ENCODE results near the gene AUTS2.

The AUTS2 gene

DNA sequence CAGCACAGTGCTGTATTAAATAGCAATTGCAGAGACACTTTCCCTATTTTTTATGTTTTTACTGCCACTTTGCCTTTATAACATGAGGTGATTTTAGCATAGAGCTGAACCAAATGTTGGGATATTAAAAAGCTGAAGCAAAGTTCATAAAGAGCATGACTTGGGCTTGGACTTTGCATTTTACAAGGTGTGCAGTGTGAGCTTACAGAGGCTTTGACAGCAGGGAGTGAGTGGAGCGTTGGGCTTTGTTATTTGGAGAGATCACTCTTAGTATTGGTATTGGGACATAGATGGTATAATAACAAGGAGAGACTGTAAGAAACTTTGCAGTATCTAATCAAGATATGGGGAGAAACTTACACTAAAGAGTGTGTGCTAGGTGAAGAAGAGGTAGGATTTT, 449.1 kb downstream of the AUTS2 start:
- no peak for DNase-seq

DNA sequence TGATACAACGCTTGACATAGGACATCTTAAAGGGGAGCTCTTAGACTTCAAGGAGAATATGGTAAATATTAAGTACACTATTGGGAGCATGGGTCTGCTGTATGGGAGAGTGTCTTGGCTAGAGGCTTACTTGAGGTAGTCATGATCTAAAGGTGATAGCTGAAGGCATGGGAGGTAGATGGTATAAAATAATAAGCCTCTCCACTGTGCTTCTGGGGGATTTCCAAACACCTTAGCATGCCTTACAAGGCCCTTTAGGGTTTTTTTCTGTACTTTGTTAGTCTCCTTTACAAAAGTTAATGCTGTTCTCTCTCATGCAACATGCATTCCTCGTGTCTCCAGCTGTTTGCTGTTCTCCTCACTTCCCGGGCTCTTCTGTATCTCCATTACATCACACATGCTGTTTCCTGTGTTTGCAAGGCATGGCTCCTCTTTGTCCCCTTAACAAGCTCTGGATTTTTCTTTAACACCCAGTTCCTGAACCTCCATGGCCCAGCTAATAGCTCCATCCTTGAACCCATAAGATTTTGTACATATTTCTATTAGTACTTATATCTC, 449.7 kb downstream of the AUTS2 start:
- DNase-seq, result no peak

DNA sequence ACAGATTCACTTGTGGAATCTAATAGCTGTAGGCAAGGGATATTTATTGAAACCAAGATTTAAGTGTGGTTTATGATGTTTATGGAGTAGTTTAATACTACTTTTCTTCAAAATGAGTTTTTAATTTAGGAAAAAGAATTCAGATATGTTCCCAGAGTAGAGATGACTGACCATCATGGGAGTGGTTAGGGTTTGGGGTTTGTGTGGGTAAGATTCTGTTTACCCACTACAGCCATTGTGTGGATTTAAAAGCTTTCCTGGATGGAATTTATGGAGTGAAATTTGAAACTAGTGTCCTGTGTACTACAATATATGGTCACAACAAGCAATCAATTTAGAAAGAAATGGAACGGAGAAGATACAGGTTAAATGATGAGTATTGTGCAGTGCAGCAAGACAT, 453.5 kb downstream of the AUTS2 start:
- no peak for DNase-seq

DNA sequence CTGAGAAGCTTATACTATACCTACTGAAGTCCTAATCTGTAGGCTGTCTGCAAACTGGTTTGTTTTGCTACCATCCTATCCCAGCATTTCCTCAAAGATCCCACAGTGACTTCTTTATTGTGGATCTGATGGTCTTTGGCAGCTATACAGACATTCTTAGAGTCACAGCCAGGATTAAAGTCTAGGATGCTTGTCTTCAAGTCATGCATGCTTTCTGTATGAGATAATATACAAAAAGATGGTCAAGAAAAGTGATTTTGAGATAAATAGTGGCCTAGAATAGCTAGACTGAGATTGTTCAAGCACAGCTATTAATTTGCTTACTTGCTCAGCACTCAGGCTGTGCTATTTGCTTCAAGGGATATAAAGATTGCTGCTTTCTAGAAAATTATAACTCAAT, 454.4 kb downstream of the AUTS2 start:
- no peak for DNase-seq

DNA sequence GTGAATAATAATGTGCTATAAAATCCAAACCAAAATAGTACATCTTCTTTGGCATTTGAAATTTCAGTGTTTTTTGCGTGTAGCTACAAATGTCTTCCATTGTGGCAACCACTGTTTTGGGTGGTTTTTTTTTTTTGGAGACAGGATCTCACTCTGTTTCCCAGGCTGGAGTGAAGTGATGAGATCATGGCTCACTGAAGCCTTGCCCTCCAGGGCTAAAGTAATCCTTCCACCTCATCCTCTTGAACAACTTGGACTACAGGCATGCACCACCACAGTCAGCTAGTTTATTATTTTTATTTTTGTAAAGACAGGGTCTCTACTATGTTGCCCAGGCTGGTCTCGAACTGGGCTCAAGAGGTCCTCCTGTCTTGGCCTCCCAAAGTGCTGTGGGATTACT, 455.1 kb downstream of the AUTS2 start:
- DNase-seq, result no peak

DNA sequence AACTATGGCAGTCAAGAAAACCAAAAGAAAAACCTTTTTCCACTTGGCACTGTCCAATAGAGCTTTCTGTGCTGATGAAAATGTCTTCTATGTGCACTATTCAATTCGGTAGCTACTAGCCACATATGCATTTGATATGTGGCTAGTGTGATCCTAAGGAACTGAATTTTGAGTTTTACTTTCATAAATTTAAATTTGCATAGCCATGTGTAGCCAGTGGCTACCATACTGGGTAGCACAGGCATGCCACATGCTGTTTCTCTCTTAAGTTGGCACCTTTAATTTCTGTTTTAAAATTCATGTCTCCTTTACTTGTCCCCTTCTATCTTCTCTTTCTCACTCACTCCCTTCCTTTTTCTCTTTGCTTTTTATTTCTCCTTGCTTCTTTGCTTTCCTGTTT, 455.7 kb downstream of the AUTS2 start:
- DNase-seq, result no peak

DNA sequence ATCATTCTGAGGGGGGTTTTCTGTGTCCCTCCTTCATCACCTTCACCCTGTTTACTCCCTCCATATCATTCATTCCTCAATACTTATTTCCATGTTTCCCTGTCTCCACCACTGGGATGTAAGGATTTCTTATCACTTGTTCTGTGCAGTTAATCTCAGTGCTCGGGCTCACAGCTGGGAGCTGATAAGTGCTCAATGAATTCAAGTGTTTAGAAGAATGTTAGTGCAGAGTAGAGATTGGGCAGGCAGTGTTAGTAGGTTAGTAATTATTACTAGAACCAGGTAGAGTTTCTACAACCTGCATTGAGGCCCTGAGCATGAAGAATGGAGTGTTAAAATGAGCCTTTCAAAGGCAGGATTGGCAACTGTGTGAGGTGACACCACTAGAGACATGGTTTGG, 458.1 kb downstream of the AUTS2 start:
- no peak for DNase-seq

DNA sequence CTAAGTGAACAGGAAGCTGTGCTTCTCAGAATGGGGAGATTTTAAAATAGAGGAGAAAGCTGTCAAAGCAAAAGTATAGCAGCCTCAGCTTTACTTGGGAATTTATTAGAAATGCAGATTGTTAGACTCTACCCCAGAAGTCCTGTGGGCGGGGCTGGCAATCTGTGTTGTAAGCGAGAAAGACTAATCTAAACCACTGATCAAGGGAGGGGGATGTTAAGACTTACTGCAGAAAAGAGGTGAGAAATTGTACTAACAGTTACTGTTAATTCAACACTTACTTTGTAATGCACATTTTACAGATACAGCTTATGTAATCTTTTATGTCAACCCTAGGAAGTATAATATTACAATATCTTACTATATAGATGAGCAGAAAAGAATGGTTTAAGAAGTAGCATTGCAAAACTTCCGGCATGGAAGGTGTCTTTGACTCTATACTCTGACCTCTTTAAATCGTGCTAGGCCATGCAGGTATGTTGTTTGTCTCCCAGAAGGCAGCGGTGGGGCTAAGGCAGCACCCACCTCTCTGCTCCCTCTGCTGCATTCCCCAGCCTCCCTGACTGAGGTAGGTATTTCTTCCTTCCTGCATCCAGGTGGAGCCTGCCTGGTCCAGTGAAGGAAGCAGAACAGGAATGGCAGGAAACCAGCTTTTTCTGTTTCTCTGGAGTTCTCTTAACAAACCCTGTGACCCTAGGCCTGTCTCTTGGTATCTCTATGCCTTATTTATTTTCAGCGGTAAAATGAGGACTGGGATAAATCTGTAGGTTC, 462.2 kb downstream of the AUTS2 start:
- peak; percentile 38 for DNase-seq

DNA sequence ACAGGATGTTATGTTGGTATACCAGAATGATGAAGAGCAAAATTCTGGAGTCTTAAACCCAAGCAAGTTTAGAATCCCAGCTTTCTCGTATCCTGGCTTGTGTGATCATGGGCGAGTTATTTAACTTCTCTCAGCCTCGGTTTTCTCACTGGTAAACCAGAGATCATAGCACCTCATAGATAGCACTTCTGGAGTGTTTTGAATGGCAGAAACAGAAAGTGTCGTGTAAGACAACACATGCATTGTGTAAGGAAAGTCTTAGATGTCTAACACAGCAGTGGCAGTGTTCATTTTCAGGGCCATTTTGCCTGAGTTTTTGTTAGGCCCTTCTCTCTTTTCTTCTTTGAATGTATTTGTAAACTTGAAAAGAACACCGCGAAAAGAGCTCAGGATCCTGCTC, 465.1 kb downstream of the AUTS2 start:
- DNase-seq, result no peak

DNA sequence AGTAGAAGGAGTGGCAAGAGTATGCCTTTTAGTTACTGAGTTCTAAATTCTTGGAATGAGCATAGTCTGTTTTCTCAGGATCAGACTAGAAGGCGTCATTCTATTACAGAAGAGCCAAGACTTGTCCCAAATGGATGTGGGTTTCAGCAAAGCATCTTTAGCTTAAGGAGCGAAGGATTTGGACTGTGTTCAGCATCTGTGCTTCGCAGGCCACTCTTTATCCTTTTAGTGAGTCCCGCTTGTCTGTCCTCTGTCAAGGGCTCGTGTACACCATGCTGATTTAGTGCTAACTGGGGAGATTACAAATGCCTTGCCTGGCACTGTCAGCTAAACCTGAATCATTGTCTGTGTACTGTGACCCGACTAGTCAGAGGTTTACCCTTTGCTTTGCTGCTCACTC, 465.7 kb downstream of the AUTS2 start:
- DNase-seq, result no peak

DNA sequence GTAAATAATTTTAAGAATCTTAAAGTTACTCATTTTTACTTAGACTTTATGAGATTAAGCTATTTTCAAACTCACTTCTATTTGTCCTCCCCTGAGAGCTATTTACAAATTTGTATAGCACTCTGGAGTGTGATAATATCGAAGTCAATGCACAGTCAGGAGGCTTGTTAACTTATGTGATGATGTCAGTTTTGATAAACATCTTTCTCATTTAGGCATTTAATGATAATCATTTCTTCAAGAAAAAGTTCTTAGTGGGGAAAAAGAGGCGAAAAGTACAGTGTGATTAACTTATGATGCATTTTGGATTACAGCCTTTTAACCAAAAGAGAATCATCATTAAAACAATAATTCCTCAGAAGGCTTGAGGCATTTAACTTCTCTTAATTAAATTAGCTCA, 468.6 kb downstream of the AUTS2 start:
- DNase-seq, result no peak

DNA sequence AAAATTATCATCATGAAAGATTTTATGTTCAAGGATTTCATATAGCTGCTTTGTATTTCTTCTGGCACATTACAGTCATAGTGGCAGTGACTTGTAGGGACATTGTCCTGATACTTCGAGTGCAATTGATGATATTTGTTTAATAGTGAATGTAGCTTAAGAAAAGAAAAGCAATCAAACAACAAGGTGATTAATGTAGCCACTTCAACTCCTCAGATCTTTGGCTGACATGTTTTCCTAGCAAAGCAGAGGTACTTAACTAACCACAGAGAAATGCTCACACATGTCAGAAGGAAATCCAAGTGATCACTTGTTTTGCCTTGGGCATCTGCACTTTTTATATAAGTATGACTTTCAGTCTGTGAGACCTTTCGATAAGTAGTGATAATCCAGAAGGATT, 470.3 kb downstream of the AUTS2 start:
- DNase-seq, result no peak

DNA sequence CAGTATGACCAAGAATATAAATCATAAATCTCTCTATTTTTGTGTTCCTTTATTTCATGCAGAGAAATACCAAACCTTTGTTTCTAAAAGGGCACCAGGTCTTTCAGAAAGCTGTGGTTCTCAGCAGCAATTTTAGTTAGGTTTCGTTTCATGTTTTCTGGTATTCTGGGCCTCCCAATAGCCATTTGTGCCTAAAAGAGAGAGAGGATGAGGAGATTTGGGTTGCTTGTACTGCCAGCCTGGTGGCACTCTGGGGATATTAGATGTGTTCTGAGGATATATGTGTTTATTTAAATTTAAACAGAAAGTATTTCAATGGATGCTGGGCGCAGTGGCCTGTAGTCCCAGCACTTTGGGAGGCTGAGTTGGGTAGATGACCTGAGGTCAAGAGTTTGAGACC, 471.7 kb downstream of the AUTS2 start:
- DNase-seq, result no peak

DNA sequence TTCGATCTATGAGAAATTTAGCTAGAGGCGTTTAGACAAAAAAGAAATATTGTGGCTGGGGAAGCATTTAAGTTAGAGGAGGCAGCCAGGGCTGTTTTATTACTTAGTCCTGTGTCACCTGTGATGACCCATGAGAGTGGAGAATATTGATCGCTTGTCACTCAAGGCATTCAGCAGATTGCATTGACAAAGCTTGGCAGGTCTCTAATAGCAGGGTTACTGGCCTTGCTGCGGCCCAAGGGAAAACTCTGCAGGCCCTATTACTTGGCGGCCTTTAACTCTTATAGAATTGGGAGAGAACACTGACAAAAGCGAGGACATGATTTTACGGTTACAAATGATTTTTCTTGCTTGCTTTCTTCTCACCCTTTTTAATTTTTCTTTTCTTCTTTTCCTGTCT, 473.5 kb downstream of the AUTS2 start:
- DNase-seq, result no peak

DNA sequence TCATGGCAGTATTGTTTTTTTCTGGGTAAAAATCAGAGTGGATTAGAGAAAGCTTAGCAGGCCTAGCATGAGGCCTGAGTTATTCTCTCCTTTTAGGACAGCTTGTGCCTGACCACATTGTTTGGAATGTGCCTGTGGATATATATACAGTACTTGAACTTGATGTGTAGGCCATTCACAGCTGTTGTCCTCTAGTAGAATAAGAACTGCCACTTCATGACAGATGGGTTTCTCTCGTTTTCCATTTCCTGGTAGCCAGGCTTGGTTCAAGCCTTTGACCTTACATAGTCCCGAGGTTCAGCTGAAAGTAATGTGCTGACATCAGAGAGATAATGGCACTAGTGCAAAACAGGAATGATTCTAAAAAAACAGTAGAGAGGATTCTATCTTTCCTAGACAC, 473.9 kb downstream of the AUTS2 start:
- DNase-seq, result no peak

DNA sequence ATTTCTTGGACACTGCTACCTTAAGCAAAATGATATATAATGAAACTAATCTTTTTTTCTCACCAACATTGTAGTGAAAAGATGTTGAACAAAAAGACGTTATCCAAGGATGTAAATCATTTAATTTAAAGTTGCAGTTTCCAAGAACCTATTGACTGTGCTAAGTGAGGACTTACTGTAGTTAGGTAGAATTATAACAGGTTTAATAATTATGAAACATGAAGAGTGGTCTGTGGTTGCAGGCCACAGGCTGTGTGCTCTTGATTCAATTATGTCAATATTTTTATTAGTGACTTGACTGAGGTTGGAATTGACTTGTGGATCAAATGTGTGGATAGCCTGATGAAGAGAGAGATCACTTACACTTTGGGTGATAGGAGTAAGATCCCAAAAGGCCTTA, 478.1 kb downstream of the AUTS2 start:
- DNase-seq, result no peak

DNA sequence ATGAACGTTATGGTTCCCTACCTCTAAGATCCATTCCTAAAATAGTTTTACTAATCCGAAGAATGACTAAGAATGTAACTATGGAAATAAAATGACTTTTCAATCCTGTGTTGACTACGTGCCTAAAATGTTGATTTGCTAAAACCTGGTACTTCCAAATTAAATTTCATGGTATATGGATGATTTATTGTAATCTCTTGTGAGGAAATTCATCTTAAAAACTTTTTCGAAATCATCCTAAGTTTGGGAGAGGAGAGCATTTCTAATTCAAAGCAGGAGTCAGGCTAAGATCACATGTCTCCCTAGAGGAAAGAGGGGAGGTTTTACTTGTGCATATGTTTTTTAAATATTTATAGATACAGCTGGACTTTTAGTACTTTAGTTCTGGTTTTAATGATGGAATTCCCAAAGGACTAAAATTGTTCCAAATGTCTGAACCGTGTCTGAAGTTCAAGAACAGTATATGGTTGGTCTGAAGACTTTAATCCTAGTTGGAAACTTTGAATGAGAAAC, 483.9 kb downstream of the AUTS2 start:
- DNase-seq, result no peak

DNA sequence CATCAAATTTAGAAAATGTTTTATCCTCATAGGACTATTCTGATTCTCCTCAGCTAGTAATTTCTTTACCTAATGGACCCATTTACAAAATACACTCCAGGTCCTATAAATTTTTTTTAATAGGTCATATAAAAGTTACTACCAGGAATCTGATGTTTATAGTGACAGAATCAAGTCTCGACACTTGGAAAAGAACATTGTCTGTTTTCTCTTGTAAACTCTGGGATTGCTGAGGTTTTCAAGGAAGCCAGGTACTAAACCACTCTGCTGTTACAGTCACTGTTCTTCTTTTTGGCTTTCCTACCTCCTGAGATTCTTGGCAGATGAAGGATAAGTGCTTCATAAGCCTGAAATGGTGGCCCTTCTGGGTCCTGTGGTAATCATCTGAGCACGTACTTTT, 493.1 kb downstream of the AUTS2 start:
- no peak for DNase-seq

DNA sequence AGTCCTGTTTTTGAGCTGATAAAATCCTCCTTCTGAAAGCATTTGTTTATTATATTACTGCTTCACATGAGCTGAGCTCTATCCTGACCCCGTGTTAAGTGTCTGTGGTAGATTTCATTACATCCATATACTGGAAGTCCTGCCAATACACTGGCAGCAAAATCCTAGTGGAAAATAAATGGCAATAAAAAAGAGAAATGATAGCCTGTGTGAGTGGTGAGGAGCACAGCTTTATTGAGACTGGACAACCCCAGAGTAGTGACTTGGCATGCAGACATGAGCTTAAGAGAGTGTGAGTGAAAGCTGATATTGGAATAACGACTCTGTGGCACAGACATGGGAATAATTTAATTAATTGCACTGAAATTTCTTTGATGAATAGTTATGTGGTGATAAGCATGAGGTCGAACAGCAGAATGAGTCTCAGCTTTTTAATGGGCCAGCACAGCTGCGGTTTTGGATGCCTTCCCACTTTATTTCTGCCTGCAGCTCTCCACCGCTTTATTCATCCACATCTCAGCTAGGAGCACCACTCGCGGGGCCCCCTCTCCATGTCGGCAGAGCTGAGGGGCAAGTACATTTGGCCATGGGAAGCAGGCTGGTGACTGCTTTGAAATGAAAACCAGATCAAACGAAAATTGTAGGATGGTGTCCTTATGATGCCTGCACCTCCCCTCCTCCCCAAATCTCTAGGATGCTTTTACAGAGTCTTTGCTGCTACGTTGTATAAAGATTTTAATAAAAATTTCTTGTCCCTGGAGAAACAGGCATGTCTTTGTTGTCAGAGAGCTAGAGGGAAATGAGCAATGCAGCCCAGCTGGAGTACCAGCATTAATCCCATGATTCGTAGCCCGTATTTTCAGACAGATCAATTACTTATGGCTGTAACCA, 494.3 kb downstream of the AUTS2 start:
- no peak for DNase-seq

DNA sequence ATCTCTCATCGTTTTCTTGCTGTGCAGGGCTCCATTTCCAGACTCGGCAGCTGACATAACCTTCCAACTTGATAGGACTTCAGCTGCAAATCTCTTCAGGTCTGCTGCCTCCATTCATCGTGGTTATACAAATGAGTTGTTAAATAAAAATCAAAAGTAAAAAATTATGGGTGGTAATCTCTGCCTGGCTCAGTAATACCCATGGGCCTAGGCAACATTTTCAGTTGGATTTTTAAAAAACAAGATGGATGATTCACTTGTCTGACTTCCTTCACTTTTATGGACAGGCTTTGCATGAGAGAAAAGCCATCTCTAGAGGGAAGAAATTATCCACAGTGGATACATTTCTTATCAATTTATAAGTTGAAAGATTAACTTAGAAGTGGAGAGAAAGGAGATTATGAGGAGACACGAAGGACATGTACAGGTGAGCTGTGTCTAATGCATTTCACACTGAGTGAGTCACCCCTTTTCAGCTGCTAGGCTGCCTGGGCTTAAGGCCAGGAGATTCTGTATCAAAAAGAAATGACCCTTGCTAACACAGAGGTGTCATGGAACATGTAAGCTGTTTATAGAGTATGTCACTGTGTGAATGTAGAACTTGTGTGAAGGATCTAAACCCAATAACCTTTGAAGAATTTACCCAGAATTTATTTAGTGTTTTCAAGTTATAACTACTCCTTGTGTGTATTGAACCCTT, 495.1 kb downstream of the AUTS2 start:
- DNase-seq, result no peak

DNA sequence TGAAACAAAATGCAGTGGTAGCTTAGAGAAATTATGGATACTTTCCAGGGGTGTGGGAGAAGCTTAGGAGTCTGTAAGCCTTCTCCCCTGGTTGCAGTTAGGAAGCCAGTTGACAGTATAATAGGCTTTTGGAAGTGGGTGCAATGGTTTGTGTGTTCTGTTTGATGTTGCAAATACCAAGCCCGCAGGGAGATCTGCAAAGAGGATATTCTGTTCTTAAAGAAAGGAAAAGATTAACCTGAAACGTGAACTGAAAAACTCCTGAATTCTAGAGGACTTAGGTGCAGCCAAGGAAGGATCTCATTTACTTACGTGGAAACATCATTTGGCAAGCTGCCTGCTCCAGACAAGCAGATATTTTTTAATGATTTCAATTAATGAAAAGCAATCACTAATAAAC, 496.6 kb downstream of the AUTS2 start:
- DNase-seq, result no peak

DNA sequence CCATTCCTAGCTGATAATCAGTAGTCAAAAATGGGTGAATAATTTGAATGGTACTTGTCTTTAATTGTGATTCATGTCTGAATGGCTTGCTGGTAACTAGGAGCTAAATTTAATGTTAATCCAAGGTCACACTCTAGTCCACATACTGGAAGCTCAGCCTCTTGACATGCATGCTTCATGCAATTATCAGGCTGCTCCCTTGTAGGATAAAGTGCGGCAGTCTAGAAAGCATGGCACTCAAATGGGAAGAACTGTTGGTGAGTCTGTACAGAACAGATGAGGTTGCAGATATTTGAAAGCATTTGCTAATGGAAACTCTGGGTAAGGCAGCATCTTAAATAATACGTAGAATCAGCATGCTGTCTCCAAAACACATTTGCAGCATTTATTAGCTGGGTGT, 499.4 kb downstream of the AUTS2 start:
- DNase-seq, result no peak

DNA sequence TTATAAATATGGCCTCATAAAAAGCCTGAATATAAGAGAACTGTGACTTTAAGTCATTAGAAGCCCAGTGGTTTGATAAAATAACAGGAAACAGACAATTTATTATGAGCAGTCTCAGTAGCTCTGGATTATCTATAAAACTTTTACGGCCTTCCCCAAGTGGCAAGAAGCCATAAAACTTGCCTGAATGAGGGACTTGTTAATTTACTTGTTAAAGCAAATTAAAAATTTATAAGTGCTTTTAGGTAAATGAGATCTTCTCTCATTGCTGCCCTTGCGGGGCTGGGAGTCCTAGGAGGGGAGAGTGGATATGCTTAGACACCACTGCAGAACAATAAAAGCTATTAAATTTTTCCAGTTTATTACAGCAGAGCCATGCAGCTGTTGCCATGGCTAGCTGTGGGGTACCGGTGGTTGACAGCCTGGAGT, 499.9 kb downstream of the AUTS2 start:
- no peak for DNase-seq

Data from NK-92 treated with Interleukin-12 subunit alpha and Interleukin-12 subunit beta, amount 100 ng/mL, for 24 hours (cell line).